K562 (cell line): ENCODE data around the gene TCP11. TPM values are rescaled to one million over a fixed set of nuclear protein-coding genes. Genes with fewer than 3 reads are reported as not detected.

Experiments
- CTCFL ChIP-seq: IDR thresholded peaks from 2 replicates; pipeline ENCODE4 v1.6.1; 2011; ENCODE audit warnings: borderline replicate concordance, low read depth, mild to moderate bottlenecking, moderate library complexity, low read length; ENCODE audit not compliant: insufficient read depth, poor library complexity, severe bottlenecking
- EHMT2 ChIP-seq: fragments of 450-650 bp; IDR thresholded peaks from 2 replicates; pipeline ENCODE4 v1.6.1; 2018; ENCODE audit warnings: antibody characterized with exemption
- FOS ChIP-seq: IDR thresholded peaks from 3 replicates; pipeline ENCODE4 v1.6.1; 2011; ENCODE audit not compliant: insufficient read length; ENCODE audit errors: extremely low read depth
- FOXP1 ChIP-seq: sonication (generic); formaldehyde crosslinking; IDR thresholded peaks from 2 replicates; pipeline ENCODE4 v1.8.0; 2022; ENCODE audit warnings: mild to moderate bottlenecking, missing genetic modification reagents
- RAD21 ChIP-seq, 2 experiments: fragments of 250-450 bp in 1 of 2; fragments of 450-650 bp in 1 of 2; sonication (Bioruptor Pico) in 1 of 2; formaldehyde crosslinking in 1 of 2; IDR thresholded peaks in 1 of 2; conservative IDR thresholded peaks in 1 of 2; 2 replicates each; pipeline versions ENCODE4 v1.4.0 to v1.8.0; 2020 to 2022; ENCODE audit warnings: mild to moderate bottlenecking in 2 of 2, moderate library complexity in 1 of 2
- RCOR1 ChIP-seq, 2 experiments: IDR thresholded peaks; 2 replicates each; pipeline ENCODE4 v1.6.1; 2012; ENCODE audit warnings: low read depth in 2 of 2, low read length in 2 of 2, borderline replicate concordance in 1 of 2, improper control_type of control experiment in 1 of 2
- STAG1 ChIP-seq: sonication (generic); formaldehyde crosslinking; IDR thresholded peaks from 2 replicates; pipeline ENCODE4 v1.5.0; 2020; ENCODE audit warnings: missing genetic modification reagents, borderline replicate concordance
- THAP7 ChIP-seq: fragments of 250-450 bp; sonication (Bioruptor Pico); IDR thresholded peaks from 2 replicates; pipeline ENCODE4 v1.5.0; 2021
- ZNF41 ChIP-seq: fragments of 250-450 bp; sonication (Bioruptor Pico); conservative IDR thresholded peaks from 2 replicates; pipeline ENCODE4 v1.4.0; 2020; ENCODE audit warnings: mild to moderate bottlenecking
- polyA plus RNA-seq, 8 experiments: library from polyadenylated mRNA; depleted of rRNA in 4 of 8; stranded (reverse) in 5 of 8; unstranded in 3 of 8; fragments of >200 nt; fragmentation: Nextera tagmentation in 2 of 8; fragmentation: Illumina TruSeq in 1 of 8; extraction: Ambion mirVana in 2 of 8; extraction: Trizol in 1 of 8; gene quantifications; 2 replicates each; pipeline versions ENCODE4 v1.2.1 to v1.2.3, GENCODE V29; 2011 to 2014; ENCODE audit warnings: inconsistent platforms in 1 of 8, missing spikeins in 1 of 8
- total RNA-seq, 7 experiments: library from RNA; depleted of rRNA in 6 of 7; stranded (reverse); fragments of >200 nt in 6 of 7; fragmentation: Illumina TruSeq in 2 of 7; extraction: Trizol in 2 of 7; gene quantifications; 2 replicates each; pipeline versions ENCODE4 v1.2.1 to v1.2.3, GENCODE V29; 2011 to 2021; ENCODE audit warnings: low replicate concordance in 1 of 7

TCP11 gene
- total and polyA plus RNA-seq, 9 of the 15 experiments (the other 6 are each of a cell fraction or from before 2014, with no cell fraction given), result not detected

GRCh38 chr6:35178932-35179832 is 38.0 kb upstream of the TCP11 start (continued):
- TF ChIP-seq FOXP1 (no peak), ZNF41 (CRISPR knock-in tag) (no peak), RCOR1 (IDR thresholded peaks at IDR 0.05; ENCODE audit: borderline replicate concordance in 1 of 2, low read depth in 2 of 2, low read length in 2 of 2) (no peak), EHMT2 (no peak), CTCFL (no peak), FOS (no peak), STAG1 (no peak; the same call in 1 of the 2 replicates), RAD21 (CRISPR knock-in tag; conservative IDR thresholded peaks at IDR 0.05 in 1 of 2, IDR thresholded peaks at IDR 0.05 in 1 of 2) (peak in 1 of 2 experiments; percentile 40; a peak in 2 of 4 replicates), THAP7 (no peak)
- TF ChIP-seq, all 486 proteins: peak for 3
